Activated CD4-positive, alpha-beta T cell treated with anti-CD3 and anti-CD28 coated beads for 48 hours (primary cell): Measurements from ENCODE around the gene RCL1.

Experiments used
- DNase-seq: peaks from one replicate; pipeline ENCODE4 v3.0.0-alpha.2; 2020

Gene RCL1

GRCh38 chr9:4849369-4849768 lies 56.6 kb downstream of the RCL1 start:
- DNase-seq, result no peak

GRCh38 chr9:4850603-4851310 lies 58.0 kb downstream of the RCL1 start:
- no peak for DNase-seq

DNA sequence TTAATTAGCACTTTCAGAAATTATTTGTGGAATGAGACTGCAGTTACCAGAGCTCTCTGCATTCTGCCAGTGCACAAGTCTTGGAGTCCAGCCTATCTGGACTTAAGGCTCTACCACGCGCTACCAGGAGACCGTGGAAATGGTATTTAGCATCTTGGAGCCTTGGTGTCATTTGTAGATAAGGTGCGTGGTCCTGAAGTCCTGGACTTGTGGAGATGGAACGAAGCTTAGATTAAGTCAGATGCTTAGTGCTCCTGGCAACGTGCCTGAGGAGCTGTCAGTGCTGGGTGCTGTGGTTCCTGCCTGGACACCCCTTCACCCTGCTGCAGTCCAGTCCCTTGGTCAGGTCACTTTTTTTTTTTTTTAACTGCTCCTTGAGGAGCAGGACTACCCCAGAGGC lies 59.7 kb downstream of the RCL1 start:
- no peak for DNase-seq

- no peak for DNase-seq
These were observed 61.5 kb downstream of the RCL1 start for GRCh38 chr9:4854265-4854590.

GRCh38 chr9:4855841-4856240 lies 63.1 kb downstream of the RCL1 start:
- no peak for DNase-seq

- peak; percentile 17 for DNase-seq
These were observed 64.5 kb downstream of the RCL1 start for GRCh38 chr9:4857163-4857810.

DNA sequence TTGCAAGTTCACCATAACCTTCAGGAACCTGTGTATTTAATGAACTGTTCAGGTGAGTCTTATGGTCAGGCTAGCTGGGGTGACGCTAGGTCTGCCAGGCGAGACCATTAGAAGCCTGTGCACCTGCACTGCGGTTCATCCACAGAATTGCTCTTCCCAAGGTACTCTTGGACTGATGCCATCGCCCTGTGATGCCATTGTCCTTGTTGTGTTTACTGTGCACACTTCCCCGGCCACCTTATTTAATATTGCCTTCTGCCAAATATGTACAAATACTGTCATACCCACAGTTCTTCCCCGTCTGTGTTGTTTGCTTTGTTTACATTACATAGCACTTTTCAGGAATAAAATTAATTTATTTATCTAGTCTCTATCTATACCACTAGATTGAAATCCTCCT lies 66.3 kb downstream of the RCL1 start:
- DNase-seq, result no peak

DNA sequence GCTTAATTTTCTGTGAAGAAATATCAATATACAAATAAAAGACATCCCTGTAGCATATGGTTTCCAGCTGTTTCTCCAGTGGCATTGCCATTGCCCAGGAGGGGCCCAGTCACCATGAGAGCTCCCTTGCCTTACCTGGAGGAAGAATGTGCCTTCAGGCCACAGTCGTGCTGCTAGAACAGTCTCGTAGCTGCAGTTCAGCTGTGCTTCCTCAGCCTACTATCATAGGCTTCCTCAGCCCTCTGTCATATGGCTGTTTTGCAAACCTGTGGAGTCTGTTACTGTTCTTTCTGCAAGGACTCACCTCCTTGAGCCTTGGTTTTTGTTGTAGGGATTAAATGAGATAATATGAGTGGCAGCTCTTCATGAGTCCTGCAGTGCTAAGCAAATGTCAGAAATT lies 67.6 kb downstream of the RCL1 start:
- no peak for DNase-seq

DNA sequence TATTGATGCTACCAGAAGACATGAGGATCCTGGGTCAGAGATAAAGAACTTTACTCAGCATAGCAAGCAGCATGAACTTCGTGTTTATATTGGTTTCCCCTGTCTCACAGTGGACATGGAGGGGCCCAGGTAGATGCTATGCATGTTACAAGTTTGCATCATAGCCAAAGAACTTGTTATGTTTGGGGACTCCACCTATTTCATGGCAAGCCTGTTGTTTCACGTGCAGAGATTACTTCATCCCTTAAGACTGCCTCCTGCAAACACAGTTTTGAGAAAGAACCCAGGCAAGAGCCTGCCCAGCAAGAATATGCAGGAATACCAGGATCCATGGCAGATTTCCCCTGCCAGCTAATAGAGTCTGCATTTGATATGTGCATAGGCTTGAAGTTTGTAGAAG lies 68.4 kb downstream of the RCL1 start:
- no peak for DNase-seq

DNA sequence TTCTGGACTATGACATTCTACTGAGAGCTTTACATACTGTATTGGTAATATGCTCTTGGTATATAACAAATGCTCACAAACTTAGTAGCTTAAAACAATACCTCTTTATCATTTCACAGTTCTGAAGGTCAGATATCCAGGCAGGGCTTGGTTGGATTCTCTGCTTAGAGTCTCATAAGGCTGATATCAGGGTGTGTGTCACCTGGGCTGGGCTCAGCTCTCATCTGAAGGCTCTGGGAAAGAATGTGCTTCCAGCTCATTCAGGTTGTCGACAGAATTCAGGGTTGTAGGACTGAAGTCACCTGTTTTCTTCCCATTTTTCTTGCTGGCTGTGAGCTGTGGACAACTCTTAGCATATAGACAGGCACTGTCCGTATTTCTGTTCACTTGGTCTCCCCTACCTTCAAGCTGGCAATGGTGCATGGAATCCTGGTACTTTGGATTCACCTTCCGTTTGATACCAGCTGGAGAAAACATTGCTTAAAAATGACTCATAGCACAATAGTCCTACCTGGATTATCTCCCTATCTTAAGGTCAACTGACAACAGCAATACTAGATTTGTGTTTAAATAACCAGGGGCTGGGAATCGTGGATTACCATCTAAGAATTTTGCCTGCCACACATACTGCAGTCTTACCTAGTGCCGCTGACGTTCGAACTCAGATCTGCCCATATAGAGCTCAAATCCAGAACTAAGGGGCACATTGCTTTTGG lies 69.2 kb downstream of the RCL1 start:
- no peak for DNase-seq

DNA sequence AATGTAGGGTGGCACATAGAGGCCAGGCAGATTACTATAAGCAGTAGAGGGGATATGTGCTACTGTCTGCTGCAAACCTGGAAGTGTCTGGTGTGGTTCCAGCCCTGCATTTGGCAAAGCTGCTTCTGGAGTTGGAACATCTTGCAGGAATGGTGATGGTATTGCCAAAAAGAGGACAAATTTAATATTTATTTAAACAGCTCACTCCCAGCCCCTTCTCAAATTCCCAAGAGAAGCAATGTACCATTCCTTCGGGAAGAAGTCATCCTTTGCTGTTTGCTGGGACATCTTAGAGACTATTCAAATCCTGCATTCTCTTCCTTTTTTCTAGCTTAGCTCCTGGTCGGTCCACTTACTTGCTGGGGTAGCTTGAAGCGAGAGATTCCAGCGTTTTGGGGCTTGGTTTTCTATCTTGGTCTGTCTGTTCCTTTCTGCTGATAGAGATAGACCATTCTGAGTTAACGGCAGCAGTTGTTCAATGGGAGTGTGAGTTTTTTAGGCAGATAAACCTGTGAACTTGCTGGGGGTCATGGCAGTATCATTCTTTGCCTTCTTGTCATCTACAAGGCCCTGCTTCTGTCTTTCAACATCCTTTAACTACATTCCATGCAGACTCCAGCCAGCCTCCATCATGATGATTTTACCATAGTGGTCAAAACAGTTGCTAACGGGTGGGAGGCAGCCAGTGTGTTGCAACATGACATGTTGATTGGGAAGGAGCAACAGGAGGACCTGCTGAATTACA lies 69.9 kb downstream of the RCL1 start:
- DNase-seq, result no peak

- DNase-seq, result no peak
These were observed 71.5 kb downstream of the RCL1 start for GRCh38 chr9:4864234-4864661.

GRCh38 chr9:4864698-4865097 lies 72.0 kb downstream of the RCL1 start:
- no peak for DNase-seq

DNA sequence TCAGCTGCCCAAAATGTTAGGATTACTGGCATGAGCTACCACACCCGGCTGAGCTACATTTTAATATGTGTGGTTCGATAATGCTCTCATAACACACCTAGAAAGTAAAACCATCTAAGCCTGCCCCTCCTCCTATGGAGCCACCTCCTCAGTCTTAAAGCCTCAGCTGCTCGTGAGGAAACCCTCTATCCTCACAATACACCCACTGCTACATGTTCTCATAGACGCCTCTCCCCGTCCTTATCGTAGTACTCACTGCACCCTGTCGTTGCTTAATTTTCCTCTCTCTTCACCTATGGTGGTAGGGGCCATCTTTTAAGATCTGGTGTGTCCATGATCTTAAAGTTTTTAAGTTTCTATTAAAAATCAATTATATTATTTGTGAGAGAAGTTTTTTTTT lies 72.9 kb downstream of the RCL1 start:
- DNase-seq, result peak; percentile 31

GRCh38 chr9:4866239-4866969 lies 73.7 kb downstream of the RCL1 start:
- DNase-seq, result peak; percentile 38

- DNase-seq, result no peak
These were observed 80.3 kb downstream of the RCL1 start for GRCh38 chr9:4873066-4873465.

DNA sequence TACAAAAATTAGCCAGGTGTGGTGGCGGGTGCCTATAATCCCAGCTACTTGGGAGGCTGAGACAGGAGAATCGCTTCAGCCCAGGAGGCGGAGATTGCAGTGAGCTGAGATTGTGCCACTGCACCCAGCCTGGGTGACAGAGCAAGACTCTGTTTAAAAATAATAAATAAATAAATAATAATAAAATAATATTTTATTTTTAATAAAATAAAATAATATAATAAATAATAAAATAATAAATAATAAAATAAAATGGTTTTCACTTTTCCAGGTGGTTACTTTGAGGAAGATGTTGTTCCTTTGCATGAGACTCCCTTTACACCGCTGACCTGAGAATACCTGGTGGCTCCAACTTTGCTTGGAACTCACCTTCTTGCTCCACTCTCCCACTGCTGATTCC lies 82.8 kb downstream of the RCL1 start:
- DNase-seq, result no peak

DNA sequence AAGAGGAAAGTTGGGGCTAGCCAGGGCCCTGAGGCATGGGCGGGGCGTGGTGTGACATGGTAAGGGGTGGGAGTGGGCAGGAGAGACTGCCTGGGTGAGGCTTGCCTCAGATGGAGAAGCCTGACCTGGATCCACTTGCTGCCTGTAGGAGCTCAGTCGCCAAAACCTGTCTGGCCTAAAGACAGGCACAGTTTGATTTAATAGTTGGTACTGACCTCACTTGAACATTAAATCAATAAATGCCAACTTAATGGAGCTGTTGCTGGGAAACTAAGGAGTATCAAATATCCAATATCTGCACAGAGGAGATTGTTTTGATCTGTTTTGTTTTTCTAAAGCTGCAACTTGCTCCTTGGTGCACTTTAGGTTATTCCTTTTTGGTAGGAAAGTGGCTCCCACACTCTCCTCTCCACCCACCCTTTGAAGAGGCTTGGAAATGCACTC lies 86.4 kb downstream of the RCL1 start:
- DNase-seq, result no peak

GRCh38 chr9:4883326-4883873 lies 90.7 kb downstream of the RCL1 start:
- no peak for DNase-seq

- DNase-seq, result no peak
These were observed 94.0 kb downstream of the RCL1 start for GRCh38 chr9:4886698-4887097.

DNA sequence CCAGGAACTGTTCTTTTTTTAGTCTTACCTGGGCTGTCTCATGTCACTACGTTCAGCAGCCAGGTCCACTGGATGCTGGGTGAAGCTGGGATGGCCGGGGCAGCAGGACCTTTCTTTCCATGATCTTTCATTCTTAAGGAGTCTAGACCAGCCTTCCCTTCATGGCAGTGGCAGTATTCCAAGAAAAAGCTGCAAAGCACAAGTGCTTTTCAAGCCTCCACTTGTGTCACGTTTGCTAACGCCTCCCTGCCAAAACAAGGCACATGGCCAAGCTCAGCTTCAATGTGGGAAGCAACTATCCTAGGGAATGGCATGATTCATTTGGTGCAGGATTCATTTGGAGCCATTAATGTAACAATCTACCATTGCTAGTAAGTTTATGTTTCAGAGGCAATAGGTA lies 94.8 kb downstream of the RCL1 start:
- DNase-seq, result no peak

- DNase-seq, result no peak
These were observed 97.5 kb downstream of the RCL1 start for GRCh38 chr9:4890242-4890641.

- DNase-seq, result no peak
These were observed 98.2 kb downstream of the RCL1 start for GRCh38 chr9:4890929-4891328.
